IPS-NIHi7 (cell line): Measurements from ENCODE around the gene ADGRL1.
"Not testable (repeated sequence)": the region's sequence is repeated elsewhere in the genome, so short reads cannot be mapped to it uniquely, and the experiment has no call there.

Source experiments
- DNase-seq: peaks from one replicate; pipeline ENCODE4 v3.0.0; 2012; ENCODE audit warnings: mixed read lengths; ENCODE audit errors: extremely low spot score

Gene ADGRL1

DNA sequence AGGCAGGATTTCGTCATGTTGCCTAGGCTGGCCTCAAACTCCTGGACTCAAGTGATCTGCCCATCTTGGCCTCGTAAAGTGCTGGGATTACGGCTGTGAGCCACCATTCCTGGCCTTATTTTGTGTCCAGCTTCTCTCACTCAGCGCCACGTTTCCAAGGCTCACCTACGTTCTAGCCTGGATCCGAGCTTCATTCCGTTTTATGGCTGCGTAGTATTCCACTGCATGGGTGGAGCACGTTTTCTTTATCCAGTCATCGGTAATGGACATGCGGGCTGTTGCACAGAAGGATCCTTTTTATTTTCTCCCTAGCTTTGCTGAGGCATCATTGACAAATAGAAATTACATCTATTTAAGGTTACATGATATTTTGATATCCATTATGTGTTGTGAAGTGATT lies 16.6 kb downstream of the ADGRL1 start:
- DNase-seq, result no peak

DNA sequence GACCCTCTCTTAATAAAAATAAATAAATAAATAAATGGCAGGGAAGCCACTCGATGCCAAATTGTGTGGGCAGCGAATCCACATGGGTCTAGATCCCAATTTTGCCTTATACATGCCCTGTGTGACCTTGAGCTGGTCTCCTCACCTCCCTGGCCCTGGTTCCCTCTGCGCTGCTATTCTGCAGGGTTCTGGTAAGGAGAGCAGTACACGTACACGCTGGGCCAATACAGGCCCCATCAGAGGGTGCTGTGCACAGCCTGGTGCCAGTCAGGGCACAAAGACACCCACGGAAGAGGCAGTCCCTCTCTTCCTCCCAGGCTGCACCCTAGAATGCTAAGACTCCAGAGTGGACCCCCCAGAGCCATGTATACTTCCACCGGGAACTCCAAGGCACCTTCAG lies 17.9 kb downstream of the ADGRL1 start:
- not testable (repeated sequence) for DNase-seq

DNA sequence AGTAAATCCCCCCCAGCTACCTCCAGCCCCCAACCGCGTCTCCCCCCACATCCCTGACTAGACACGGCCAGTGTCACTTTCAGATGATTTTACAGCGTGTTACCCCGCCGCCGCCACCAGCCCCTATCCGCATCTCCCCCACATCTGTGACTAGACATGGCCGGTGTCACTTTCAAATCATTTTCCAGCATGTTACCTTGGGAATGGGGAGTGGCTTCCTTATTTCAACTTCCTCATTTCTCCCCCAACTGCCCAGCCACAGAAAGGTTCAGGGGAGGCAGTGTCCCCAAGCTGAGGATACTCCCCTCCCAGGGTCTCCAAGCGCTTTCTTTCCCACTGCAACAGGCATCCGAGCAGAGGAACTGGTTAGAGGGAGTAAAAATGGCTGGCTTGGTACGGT lies 18.4 kb downstream of the ADGRL1 start:
- no peak for DNase-seq

DNA sequence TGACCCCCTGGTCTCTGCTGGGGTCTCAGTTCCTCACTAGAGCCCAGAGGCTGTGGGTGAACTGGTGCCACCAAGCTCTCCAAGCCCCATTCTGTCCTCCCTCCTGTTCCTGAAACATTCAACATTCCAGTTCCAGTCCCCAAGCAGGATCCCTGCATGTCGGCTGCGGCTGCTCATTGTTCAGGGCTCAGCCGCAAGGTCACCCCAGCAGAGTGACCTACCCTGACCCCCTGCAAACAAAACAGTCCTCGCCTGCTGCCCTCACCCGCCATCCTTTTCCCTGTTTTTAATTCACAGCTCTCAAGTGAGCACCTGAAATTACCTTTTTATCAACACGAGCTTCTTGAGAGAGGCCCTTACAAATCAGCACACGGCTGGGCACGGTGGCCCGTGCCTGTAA lies 19.3 kb downstream of the ADGRL1 start:
- not testable (repeated sequence) for DNase-seq

GRCh38 chr19:14185691-14186090 lies 20.3 kb downstream of the ADGRL1 start:
- DNase-seq, result not testable (repeated sequence)

DNA sequence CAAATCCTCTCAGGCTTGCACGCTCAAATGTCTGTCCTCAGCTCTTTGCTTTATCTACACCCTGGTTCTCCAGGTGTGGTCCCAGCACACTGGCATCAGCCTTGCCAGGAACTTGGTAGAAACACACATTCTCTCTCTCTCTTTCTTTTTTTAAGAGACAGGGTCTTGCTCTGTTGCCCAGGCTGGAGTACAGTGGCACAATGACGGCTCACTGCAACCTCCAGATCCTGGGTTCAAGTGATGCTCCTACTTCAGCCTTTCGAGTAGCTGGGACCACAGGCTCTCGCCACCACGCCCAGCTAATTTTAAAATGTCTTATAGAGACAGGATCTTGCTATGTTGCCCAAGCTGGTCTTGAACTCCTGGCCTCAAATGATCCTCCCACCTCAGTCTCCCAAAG lies 20.8 kb downstream of the ADGRL1 start:
- DNase-seq, result no peak

DNA sequence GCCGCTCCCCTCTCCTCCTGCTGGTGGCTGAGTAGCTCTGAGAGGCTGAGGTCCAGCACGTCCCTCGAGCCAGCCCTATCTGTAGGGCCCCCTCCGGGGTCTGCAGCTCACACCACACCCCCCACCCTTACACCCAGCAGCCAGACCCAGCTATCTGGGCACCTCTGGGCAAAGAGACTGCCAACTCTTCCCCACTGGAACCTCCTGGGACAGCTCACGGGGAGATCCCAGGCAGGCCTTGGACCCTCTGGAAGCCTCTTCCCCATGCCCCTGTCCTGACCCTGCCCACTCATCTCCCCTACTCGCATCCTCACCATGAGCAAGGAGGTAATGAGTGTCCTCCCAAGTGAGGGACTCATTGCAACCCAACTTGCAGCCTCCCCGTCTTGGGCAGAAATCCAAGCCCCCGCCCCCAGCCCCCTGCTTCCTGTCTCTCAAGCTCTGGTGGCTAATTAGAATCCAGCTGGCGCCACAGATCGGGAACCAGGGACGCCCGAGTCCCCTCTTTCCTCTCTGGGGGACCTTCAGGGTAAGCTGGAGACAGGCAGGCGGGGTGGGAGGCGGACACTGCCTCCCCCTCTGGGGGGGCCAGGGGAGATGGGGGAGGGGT lies 22.1 kb downstream of the ADGRL1 start:
- DNase-seq, result no peak

DNA sequence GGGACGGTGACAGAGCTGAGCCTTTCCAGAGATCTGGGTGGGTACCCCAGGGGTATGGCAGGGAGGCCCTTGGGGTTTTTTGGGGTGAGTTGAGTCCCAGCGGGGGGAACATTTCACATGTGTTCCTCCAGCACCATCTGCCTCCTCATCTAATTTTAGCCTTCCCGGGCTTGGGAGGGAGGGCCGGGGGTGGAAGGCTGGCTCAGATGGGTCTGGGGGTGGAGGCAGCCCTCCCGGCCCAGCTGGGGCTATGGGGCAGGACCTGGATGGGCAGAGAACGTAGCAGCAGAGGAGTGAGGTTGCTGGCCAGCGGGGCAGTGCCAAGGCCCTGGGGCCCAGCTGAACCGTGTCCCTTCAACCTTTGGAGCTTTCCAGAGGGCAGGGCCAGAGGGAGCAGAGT lies 23.5 kb downstream of the ADGRL1 start:
- DNase-seq, result no peak

DNA sequence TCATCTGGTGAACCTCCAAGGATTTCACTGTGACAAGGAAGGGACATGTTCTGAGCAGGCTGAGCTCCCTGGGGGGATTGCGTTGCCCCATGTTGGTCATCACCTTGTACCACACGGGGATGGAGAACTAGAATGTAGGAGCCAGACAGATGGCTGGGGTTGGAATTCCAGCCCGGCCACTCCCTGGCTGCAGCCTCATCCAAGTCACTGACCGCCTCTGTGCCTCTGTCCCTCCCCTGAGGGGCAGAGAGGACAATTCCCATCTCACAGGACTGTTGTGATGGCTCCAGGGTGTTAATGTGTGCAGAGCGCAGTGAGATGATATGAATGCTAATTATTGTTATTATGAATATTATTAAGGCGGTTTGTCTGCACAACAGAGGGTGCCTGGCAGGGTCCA lies 24.1 kb downstream of the ADGRL1 start:
- DNase-seq, result no peak

DNA sequence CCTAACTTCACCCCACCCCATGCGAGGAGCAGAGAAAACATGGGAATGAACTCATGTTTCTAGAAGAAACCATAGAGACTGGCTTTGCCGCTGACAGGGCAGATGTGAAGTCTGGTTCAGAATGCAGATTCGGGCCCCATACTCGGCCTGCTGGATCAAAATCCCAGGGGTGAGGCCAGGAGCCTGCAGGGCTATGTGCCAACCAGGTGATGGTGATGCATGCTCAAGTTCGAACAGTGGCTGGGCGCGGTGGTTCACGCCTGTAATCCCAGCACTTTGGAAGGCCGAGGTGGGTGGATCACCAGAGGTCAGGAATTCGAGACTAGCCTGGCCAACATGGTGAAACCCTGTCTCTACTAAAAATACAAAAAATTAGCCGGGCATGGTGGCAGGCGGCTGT lies 24.8 kb downstream of the ADGRL1 start:
- not testable (repeated sequence) for DNase-seq

DNA sequence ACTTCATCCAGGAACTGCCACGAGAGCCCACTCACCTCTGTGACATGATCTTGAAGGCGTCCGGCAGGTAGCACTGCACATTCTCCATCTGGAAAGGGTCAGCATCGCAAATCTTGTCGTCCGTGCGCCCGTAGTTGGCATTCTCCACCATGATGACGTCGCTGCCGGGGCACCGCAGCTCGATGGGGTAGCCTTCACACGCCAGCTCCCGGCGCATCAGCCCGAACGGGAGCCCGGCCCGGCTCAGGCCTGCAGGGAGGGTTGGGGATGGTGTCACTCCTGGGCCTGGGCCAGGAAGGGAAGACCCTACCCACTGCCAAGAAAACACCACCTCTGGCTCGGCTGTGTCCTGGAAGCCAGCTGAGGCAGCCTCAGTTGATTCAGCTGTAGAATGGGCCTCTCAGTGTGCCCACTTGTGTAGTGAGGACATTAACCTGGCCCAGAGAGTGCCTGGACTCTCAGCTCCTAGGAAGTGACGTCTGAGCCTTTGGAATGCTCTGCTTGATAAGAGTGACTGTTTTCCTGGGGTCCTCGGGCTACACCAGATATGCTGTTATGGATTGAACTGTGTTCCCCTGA lies 28.4 kb downstream of the ADGRL1 start:
- DNase-seq, result no peak

DNA sequence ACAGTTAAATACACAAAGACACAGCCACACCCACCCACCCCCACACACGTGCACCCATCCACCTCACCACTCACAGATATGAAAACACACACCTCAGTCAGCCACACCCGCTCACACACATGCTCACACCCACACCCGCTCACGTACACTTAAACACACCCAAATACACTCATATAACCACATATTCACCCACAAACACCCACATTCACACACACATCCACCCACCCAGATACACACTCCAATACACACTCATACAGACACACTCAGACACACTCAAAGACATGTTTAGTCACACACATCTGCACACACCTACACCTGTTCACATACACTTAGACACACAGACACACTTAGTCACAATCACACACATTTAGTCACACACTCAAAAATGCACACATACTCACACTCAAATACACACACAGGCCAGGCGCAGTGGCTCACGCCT lies 30.6 kb downstream of the ADGRL1 start:
- no peak for DNase-seq

DNA sequence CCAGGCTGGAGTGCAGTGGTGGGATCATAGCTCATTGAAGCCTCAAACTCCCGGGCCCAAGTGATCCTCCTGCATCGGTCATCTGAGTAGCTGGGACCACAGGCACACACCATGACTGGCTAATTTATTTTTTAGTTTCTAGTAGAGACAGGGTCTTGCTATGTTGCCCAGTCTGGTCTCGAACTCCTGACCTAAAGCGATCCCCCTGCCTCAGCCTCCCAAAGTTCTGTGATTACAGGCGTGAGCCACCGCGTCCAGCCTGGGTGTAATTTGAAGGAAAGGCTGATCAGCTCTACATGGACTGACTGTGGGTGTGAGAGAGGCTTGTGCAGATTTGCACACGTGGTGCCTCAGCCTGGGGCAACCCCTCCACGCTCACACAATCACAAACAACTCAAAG lies 31.1 kb downstream of the ADGRL1 start:
- DNase-seq, result no peak

DNA sequence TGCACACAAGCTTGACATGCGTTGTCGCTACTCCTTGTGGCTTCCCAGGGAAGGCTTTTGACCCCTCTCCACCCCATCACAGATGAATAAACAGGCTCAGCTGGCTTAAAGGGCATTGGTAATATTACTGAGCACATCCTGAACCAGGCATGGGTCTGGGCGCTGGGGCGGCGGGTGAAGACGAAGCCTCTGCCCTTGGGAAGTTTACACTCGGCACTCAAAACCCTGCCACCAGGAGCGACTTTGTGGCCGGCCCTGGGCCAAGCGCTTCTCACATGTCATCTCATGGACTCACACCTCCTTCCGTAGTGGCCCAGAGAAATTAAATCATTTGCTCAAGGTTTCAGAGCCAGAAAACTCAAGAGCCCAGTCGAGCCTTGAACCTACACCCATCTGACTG lies 37.0 kb downstream of the ADGRL1 start:
- no peak for DNase-seq

- no peak for DNase-seq
Observed at GRCh38 chr19:14168259-14168972, 37.6 kb downstream of the ADGRL1 start.

DNA sequence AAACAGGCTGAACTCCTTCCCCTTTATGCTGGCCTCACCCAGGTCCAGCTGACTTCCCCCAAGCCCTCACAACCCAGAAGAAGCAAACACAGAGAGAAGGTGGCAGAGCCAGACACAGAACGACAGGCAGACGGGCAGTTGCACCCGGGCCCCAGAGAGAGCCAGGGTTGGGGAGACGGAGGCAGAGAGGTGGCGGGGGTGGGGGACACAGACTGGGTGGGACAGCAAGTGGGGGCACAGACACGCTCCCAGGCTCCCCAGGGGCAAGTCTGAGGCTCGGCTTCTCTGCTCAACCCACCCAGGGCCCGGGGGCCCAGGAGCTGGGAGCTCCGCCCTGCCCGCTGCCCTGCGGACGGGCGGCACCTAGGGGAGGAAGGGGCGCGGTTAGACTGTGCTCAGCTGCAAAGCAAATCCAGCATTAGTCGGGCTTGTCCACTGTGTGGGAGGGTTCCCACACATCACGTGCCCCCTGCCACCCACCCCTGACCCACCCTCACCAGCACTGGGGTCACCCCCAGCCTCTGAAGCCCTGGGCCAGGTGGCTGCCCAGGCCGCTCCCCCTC lies 38.3 kb downstream of the ADGRL1 start:
- DNase-seq, result no peak

- no peak for DNase-seq
Observed at GRCh38 chr19:14166999-14167575, 38.9 kb downstream of the ADGRL1 start.

- no peak for DNase-seq
Observed at GRCh38 chr19:14165990-14166830, 39.8 kb downstream of the ADGRL1 start.

DNA sequence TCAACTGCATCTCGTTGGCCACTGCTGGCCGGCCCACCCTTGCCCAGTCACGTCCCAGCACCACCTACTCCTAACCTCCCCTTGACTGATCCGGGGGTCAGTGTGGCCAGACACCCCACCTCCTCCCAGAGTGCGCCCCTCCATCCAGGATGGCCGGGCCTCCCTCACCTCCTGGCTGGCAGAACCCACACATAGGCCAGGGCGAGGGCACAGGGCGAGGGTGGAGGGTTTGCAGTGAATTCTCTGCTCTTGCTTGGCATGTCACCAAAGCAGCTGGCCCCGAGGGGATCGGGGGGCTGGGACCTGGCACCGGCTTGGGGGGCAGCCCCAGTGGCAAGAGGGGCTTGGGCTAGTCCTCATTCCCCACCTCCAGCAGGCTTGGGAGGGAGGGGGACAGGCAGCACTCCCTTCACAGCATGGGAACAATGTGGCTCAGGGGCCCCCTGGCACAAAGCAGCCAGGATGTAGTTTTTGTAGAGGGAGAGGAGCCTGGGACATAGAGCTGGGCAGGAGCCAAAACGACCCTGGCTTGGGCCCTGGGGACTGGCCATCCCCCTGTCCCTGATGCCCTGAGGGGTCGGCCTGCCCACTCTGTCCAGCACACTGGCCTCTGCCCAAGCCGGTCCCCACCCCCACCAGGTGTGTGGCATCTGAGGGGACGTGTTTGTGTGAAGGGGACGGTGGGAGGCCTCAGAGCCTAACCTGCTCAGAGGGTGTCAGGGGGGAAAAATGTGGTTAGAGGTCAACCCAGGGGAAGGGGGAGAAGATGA lies 41.1 kb downstream of the ADGRL1 start:
- no peak for DNase-seq

DNA sequence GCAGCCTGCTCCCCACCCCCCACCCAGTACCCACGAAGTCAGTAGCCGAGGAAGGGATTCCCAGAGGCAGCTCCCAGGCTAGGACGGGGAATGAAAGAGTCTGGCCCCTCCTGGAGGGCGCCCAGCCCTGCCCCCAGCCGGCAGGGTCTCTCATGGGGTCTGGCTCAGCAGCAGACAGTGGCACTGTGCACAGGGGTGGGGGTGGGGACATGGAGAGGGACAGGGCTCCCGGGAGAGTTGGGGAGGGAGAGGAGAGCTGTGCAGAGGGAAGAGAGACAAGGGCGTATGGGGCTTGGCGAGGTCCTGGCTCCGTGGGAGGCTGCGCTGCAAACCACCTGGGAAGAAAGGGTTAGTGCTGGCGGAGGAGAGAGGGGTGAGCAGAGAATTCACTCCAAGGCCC lies 41.9 kb downstream of the ADGRL1 start:
- DNase-seq, result no peak

DNA sequence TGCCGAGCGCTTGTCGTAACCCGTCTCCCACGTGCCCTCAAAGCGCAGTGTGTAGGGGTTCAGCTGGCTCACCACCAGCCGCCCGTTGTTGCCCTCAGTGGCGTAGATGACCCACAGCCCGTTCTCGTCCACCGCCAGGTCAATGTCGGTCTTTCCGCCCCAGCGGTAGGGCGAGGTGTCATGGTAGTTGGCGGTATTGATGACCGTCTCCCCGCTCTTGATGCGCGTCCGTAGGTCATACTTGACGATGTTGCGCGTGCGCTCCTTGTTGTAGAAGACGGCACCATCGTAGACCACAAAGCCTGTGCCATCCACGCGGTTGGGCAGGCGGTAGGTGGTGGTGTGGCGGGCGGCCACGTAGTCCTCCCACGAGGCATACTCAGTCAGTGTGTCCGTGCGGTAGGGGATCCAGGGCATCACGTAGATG lies 43.1 kb downstream of the ADGRL1 start:
- DNase-seq, result no peak
